Uterus (tissue), 4 donors: ENCODE results near the gene NUP160. TPM values are rescaled to one million over a fixed set of nuclear protein-coding genes. Genes with fewer than 3 reads are reported as not detected.

Experiments
- DNase-seq, 2 donors: peaks; one replicate each; pipeline ENCODE4 v3.0.0-alpha.2; 2019 to 2020
- H3K27ac ChIP-seq, 2 donors: fragments of 200-600 bp; sonication (generic); 1 replicate in 1 of 2; 2 replicates in 1 of 2; pipeline ENCODE4 v1.5.1; 2016 to 2018
- H3K27me3 ChIP-seq, 2 donors: fragments of 200-600 bp; sonication (generic); one replicate each; pipeline ENCODE4 v1.5.1; 2018 to 2019; ENCODE audit warnings: control low read depth in 1 of 2
- H3K36me3 ChIP-seq, 2 donors: fragments of 200-600 bp; sonication (generic); one replicate each; pipeline ENCODE4 v1.5.1; 2019; ENCODE audit warnings: control low read depth in 1 of 2
- H3K4me1 ChIP-seq, 2 donors: fragments of 200-600 bp; sonication (generic); one replicate each; pipeline ENCODE4 v1.5.1; 2018 to 2019; ENCODE audit warnings: control low read depth in 1 of 2
- H3K4me3 ChIP-seq, 2 donors: fragments of 200-600 bp; sonication (generic); 1 replicate in 1 of 2; 2 replicates in 1 of 2; pipeline ENCODE4 v1.5.1; 2018 to 2019; ENCODE audit warnings: mild to moderate bottlenecking in 1 of 2
- H3K9me3 ChIP-seq, 2 donors: fragments of 200-600 bp; sonication (generic); one replicate each; pipeline ENCODE4 v1.5.1; 2019; ENCODE audit warnings: control low read depth in 1 of 2
- POLR2A ChIP-seq, 2 donors: fragments of 450-650 bp; IDR thresholded peaks; one replicate each; pipeline ENCODE4 v1.6.1; 2016; ENCODE audit warnings: antibody characterized with exemption in 2 of 2, mild to moderate bottlenecking in 1 of 2, moderate library complexity in 1 of 2
- intact Hi-C: fragments of 100-400 bp; cut with DNase I; formaldehyde crosslinking; loops from one replicate; pipeline ENCODE4 v1.15.1; 2023; ENCODE audit warnings: low total_unique reads
- small RNA-seq: library from RNA; depleted of rRNA; stranded (forward); fragments of <200 nt; gene quantifications from one replicate; pipeline ENCODE3, GENCODE V24; 2016
- total RNA-seq, 4 donors: library from RNA; depleted of rRNA in 3 of 4; stranded (reverse); fragments of >200 nt in 3 of 4; gene quantifications; one replicate each; pipeline versions ENCODE4 v1.1.0 to v1.2.4, GENCODE V29; 2014 to 2023
- TF ChIP-seq, protein P1 (sequence below), 4 experiments: fragments of 200-600 bp in 2 of 4; fragments of 450-650 bp in 2 of 4; sonication (generic) in 2 of 4; IDR thresholded peaks; one replicate each; pipeline ENCODE4 v1.5.1; 2016 to 2019; ENCODE audit warnings: antibody characterized with exemption in 4 of 4, mild to moderate bottlenecking in 2 of 4, moderate library complexity in 1 of 4
- donor health status: DM: yes; HTN: yes; CAD: no.

NUP160 gene
- total RNA-seq, 4 donors from 2014 or later: 11.8 to 90.8 (median 40.4) TPM

- Histone ChIP-seq H3K27ac (no peak overlapping the region), H3K27me3 (no peaks in the 10 kb centered on the region), H3K4me1 (no peaks in the 10 kb centered on the region), H3K4me3 (no peak overlapping the region), H3K36me3 (no peaks in the 10 kb centered on the region), H3K9me3 (no peaks in the 10 kb centered on the region)
- DNase-seq: no peak
- TF ChIP-seq POLR2A (IDR thresholded peaks at IDR 0.05): no peak
- TF ChIP-seq, protein P1, sequence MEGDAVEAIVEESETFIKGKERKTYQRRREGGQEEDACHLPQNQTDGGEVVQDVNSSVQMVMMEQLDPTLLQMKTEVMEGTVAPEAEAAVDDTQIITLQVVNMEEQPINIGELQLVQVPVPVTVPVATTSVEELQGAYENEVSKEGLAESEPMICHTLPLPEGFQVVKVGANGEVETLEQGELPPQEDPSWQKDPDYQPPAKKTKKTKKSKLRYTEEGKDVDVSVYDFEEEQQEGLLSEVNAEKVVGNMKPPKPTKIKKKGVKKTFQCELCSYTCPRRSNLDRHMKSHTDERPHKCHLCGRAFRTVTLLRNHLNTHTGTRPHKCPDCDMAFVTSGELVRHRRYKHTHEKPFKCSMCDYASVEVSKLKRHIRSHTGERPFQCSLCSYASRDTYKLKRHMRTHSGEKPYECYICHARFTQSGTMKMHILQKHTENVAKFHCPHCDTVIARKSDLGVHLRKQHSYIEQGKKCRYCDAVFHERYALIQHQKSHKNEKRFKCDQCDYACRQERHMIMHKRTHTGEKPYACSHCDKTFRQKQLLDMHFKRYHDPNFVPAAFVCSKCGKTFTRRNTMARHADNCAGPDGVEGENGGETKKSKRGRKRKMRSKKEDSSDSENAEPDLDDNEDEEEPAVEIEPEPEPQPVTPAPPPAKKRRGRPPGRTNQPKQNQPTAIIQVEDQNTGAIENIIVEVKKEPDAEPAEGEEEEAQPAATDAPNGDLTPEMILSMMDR (IDR thresholded peaks at IDR 0.05): no peak
- intact Hi-C loops: no loop called here
Observed at GRCh38 chr11:47731475-47731874, 116.7 kb downstream of the NUP160 start.

Small RNA genes lying within 50 kb of the gene (small RNA-seq; reads per million reads assigned to genes)
- gene AC021443.1 (not detected), gene RF00019 (not detected), gene RNA5SP340 (not detected)

Other genes with a start within 250 kb of the NUP160 start
- gene MTCH2, start 205.8 kb downstream of the NUP160 start, total RNA-seq: 10 to 100 TPM; 24.8 to 65.6 (median 49.5) TPM
- 10 to 100 TPM in 1 of 4 donors, 1 to 10 TPM in 3; 1.3 to 45.6 (median 2.6) TPM for gene AGBL2, start 133.0 kb downstream of the NUP160 start, total RNA-seq
- 100 to 1,000 TPM; 147 to 442 (median 202) TPM for gene FNBP4, start 81.0 kb downstream of the NUP160 start, total RNA-seq
- gene PTPRJ, start 132.2 kb upstream of the NUP160 start, total RNA-seq: 10 to 100 TPM in 1 of 4 donors, 1 to 10 TPM in 3; 2.1 to 22.1 (median 7.1) TPM